GM19240 (cell line): ENCODE results near the gene DNAJB6.

Experiments
- DNase-seq: peaks from one replicate; pipeline ENCODE4 v3.0.0; 2011; ENCODE audit warnings: low spot score; ENCODE audit not compliant: insufficient read length

The DNAJB6 gene

DNA sequence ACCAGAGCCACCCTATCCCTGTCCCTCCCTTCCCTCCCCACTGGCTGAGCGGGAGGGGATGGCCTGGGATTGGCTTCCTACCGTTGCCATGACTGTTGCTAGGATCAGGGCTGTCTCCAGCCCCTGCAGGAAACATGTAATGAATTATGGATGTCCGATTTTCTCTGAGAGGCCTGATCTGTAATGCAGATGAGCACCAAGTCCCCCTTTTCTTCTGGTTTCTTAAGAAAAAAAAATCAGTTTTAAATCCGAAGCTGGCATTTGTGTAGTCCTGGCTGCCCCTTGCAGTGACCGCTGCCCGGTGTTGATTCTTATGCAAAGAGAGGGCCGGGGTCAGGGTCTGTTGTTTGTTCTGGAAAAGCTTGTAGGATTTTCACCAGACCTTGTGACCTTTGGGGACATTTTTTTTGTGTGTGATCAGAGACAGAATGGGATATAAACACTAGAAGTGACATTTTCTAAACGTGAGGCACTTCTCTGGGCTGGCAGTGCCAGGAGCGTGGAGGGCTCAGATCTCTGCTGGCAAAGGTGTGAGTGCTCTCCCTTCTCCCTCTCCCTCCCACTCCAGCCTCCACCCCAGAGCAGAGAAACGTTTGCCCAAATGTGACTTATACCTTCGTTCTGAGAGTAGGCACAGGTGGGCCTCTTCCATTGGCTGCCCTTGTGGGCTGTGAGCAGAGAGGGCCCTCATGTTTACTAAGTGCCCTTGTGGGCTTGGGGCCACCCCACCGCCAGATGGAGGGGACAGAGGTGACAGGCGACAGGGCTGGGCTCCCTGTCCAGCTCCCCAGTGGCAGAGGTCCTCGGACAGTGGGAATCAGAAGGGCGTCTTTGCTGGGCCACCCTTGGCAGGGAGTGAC lies 127.5 kb downstream of the DNAJB6 start:
- no peak for DNase-seq

DNA sequence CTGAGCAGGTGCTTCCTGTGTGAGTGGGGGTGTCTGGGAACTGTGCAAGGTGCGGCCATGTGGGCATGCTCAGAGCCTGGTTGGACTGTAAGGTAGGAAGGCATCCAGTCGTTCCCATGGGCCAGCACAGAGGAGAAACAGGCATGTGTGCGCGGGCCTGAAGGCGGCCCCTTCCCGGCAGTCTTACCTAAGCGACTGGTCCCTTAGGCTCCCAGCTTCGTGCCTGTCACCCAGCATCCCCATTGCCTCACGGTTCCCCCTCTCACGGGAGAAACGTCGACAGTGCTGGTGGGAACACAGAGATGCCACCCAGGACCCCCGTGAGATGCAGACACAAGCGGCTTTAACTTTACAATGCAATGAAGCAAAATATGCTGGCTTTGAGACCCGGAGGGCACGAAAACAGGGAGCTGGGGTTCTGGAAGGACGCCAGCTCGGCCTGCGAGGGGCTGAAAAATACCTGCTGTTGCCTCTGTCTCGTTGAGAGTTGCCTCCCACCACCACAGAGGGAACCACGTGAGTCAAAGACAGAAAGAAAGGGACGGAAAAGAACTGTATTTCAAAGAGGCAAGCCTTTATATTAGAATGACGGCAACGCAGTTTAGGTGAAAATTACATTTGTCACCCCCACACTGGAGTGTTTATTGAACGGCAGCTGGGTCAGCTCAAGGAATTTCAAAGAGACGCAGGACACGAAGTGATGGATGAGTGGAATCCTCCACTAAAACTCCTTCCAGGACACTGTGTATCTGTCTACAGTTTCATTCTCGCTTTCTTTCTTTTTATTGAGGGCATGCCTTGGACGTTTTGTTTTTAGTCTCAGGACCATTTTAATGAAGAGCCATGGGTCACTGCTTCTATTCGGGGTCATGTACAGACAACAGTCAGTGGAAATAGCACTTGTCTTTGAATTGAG lies 128.4 kb downstream of the DNAJB6 start:
- DNase-seq: no peak

- no peak for DNase-seq
Observed at GRCh38 chr7:157465891-157466866, 129.4 kb downstream of the DNAJB6 start.

DNA sequence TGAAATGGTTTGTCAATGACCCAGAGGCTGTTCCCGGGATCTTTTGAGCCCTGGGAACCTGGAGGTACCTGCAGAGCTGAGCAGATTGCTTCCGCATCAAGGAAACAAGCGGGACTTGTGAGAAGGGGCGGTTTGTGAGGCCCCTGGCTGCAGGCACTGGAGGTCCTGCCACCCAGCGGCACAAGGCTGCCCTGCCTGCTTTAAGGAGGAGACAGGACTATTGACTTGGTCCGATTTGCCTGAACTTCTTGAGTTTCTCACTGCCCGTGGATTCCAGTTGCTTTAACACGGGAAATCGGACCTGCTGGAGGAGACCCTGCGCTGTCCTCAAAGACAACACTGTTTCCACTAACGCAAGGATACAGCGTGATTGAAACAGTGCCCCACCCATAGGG lies 130.1 kb downstream of the DNAJB6 start:
- DNase-seq: no peak
